Measurements from ENCODE around the gene RAP1GAP2.

Gene RAP1GAP2

GRCh38 chr17:3009411-3009920 lies 213.2 kb downstream of the RAP1GAP2 start:
- Histone ChIP-seq H3K4me3 (no peak overlapping the region), H3K27ac (no peak overlapping the region)
- DNase-seq (ENCODE audit: low spot score), result no peak
- no peak for TF ChIP-seq CTCF (IDR thresholded peaks at IDR 0.05)

GRCh38 chr17:3011891-3012290 lies 215.7 kb downstream of the RAP1GAP2 start:
- Histone ChIP-seq H3K4me3 (no peak overlapping the region), H3K27ac (no peak overlapping the region)
- DNase-seq (ENCODE audit: low spot score), result no peak
- TF ChIP-seq CTCF (IDR thresholded peaks at IDR 0.05), result no peak

- peak; percentile 73 for TF ChIP-seq CTCF (IDR thresholded peaks at IDR 0.05)
- Histone ChIP-seq H3K27ac (no peak overlapping the region), H3K4me3 (no peak overlapping the region)
- DNase-seq (ENCODE audit: low spot score), result no peak
Measured at GRCh38 chr17:3012926-3013581, 216.8 kb downstream of the RAP1GAP2 start.

GRCh38 chr17:3015890-3016289 lies 219.7 kb downstream of the RAP1GAP2 start:
- no peak for TF ChIP-seq CTCF (IDR thresholded peaks at IDR 0.05)
- no peak for DNase-seq (ENCODE audit: low spot score)
- H3K27ac ChIP-seq, result no peak overlapping the region

GRCh38 chr17:3017936-3018335 lies 221.7 kb downstream of the RAP1GAP2 start:
- Histone ChIP-seq H3K27ac (no peak overlapping the region), H3K4me3 (no peak overlapping the region)
- TF ChIP-seq CTCF (IDR thresholded peaks at IDR 0.05), result no peak

More at GRCh38 chr17:3015890-3016289, 219.7 kb downstream of the RAP1GAP2 start:
- H3K4me3 ChIP-seq, result no peak overlapping the region

GRCh38 chr17:3019761-3020160 lies 223.5 kb downstream of the RAP1GAP2 start:
- Histone ChIP-seq H3K27ac (no peak overlapping the region), H3K4me3 (no peak overlapping the region)
- DNase-seq (ENCODE audit: low spot score), result no peak
- TF ChIP-seq CTCF (IDR thresholded peaks at IDR 0.05), result no peak

More at GRCh38 chr17:3017936-3018335, 221.7 kb downstream of the RAP1GAP2 start:
- DNase-seq (ENCODE audit: low spot score), result no peak

GRCh38 chr17:3020381-3020780 lies 224.1 kb downstream of the RAP1GAP2 start:
- DNase-seq (ENCODE audit: low spot score), result no peak
- H3K27ac ChIP-seq, result no peak overlapping the region
- H3K4me3 ChIP-seq, result no peak overlapping the region
- no peak for TF ChIP-seq CTCF (IDR thresholded peaks at IDR 0.05)

Measured in coronary artery (tissue), 2 donors.